NCI-H1694 (cell line): ENCODE measurements around the gene TLK1.

ENCODE experiments used
- DNase-seq: peaks from one replicate; lab custom pipeline; 2025; lab: John Stamatoyannopoulos, UW

Gene TLK1

GRCh38 chr2:170966648-170967396, 193.9 kb downstream of the TLK1 start:
- DNase-seq = no peak

GRCh38 chr2:170965446-170966225, 195.1 kb downstream of the TLK1 start:
- no peak for DNase-seq

GRCh38 chr2:170963386-170963785, 197.3 kb downstream of the TLK1 start:
- no peak for DNase-seq

- no peak for DNase-seq
Measured at GRCh38 chr2:170953941-170954340, 206.8 kb downstream of the TLK1 start.

- DNase-seq = no peak
Measured at GRCh38 chr2:170950221-170950761, 210.4 kb downstream of the TLK1 start.

GRCh38 chr2:170949415-170949814, 211.3 kb downstream of the TLK1 start:
- DNase-seq = no peak

GRCh38 chr2:170944545-170944944, 216.1 kb downstream of the TLK1 start:
- no peak for DNase-seq

GRCh38 chr2:170943596-170943995, 217.1 kb downstream of the TLK1 start:
- DNase-seq = no peak

GRCh38 chr2:170943041-170943440, 217.7 kb downstream of the TLK1 start:
- DNase-seq = no peak

GRCh38 chr2:170942615-170943014, 218.1 kb downstream of the TLK1 start:
- DNase-seq = no peak
